ENCODE measurements around the gene NOP53.
"Not testable (repeated sequence)": the region's sequence is repeated elsewhere in the genome, so short reads cannot be mapped to it uniquely, and the experiment has no call there.

Gene NOP53

DNA sequence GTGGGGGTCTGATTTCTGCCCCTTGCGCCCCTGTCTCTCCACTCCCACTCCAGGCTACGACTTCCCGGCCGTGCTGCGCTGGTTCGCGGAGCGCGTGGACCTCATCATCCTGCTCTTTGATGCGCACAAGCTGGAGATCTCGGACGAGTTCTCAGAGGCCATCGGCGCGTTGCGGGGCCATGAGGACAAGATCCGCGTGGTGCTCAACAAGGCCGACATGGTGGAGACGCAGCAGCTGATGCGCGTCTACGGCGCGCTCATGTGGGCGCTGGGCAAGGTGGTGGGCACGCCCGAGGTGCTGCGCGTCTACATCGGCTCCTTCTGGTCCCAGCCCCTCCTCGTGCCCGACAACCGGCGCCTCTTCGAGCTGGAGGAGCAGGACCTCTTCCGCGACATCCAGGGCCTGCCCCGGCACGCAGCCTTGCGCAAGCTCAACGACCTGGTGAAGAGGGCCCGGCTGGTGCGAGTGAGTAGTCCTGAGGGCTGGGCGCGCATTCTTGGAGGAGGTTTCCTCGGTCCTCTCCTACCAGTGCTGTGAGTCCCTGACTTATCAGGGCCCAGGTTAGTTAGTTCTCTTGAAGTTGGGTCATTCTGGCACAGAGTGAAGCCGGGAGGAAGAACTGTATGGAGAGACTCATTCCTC is 19.5 kb upstream of the NOP53 start:
- no peak for DNase-seq (ENCODE audit: low read depth, low spot score)
- TF ChIP-seq, protein P1, sequence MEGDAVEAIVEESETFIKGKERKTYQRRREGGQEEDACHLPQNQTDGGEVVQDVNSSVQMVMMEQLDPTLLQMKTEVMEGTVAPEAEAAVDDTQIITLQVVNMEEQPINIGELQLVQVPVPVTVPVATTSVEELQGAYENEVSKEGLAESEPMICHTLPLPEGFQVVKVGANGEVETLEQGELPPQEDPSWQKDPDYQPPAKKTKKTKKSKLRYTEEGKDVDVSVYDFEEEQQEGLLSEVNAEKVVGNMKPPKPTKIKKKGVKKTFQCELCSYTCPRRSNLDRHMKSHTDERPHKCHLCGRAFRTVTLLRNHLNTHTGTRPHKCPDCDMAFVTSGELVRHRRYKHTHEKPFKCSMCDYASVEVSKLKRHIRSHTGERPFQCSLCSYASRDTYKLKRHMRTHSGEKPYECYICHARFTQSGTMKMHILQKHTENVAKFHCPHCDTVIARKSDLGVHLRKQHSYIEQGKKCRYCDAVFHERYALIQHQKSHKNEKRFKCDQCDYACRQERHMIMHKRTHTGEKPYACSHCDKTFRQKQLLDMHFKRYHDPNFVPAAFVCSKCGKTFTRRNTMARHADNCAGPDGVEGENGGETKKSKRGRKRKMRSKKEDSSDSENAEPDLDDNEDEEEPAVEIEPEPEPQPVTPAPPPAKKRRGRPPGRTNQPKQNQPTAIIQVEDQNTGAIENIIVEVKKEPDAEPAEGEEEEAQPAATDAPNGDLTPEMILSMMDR (IDR thresholded peaks at IDR 0.05; ENCODE audit: insufficient read depth, low read length, missing control alignments): no peak
- ChIA-PET CTCF (interaction anchor here (1.8 to 3.7 kb wide), 3 partner anchors 13 to 64 kb away, joined by 4 to 22 read pairs (median 10); partner anchors contain the start of genes EHD2 and NOP53), POLR2A (interaction anchor here (0.9 to 1.6 kb wide), 3 partner anchors 7 to 13 kb away, joined by 3 to 9 read pairs (median 3); partner anchors contain the start of gene EHD2)
- no peak overlapping the region for H3K4me3 ChIP-seq (ENCODE audit: low read depth, low read length)

DNA sequence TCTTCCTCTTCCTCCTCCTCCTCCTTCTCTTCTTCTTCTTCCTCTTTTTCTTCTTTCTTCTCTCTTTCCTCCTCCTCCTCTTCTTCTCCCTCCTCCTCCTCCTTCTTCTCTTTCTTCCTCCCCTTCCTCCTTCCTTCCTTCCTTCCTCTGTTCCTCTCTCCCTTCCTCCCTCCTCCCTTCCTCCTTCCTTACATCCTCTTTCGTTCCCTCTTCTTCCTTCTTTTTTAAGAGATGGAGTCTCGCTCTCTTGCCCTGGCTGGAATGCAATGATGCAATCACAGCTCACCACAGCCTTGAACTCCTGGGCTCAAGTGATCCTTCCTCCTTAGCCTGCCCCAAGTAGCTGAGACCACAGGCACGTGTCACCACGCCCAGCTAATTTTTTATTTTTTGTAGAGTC is 18.9 kb upstream of the NOP53 start:
- no peak for DNase-seq (ENCODE audit: low read depth, low spot score)
- POLR2A ChIA-PET: interaction anchor here (0.9 to 1.6 kb wide), 3 partner anchors 8 to 13 kb away, joined by 3 to 9 read pairs (median 3); partner anchors contain the start of gene EHD2
- no peak overlapping the region for H3K4me3 ChIP-seq (ENCODE audit: low read depth, low read length)
- TF ChIP-seq, protein P1 (IDR thresholded peaks at IDR 0.05; ENCODE audit: insufficient read depth, low read length, missing control alignments): no peak
- CTCF ChIA-PET: interaction anchor here (0.9 to 2.5 kb wide), 3 partner anchors 14 to 63 kb away, joined by 3 to 10 read pairs (median 4); partner anchors contain the start of gene EHD2

DNA sequence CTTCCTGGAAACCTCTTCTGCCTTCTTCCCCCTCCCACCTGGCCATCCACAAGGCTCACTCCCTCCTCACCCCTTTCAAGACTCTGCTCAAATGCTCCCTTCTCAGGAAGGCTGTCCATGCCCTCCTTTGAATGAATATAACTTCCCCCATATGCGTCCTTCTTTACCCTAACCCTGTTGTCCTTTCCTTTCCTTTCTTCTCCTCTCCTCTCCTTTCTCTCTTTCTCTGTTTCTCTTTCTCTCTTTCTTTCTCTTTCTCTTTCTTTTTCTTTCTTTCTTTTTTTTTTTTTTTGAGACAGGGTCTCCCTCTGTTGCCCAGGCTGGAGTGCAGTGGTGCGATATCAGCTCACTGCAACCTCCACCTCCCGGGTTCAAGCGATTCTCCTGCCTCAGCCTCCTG is 17.1 kb upstream of the NOP53 start:
- POLR2A ChIA-PET: interaction anchor here (2.1 kb wide), 1 partner anchor 9 kb away, joined by 17 read pairs; no protein-coding TSS in a partner anchor
- DNase-seq (ENCODE audit: low read depth, low spot score); CTCF ChIA-PET; H3K4me3 ChIP-seq (ENCODE audit: low read depth, low read length): not testable (repeated sequence)

DNA sequence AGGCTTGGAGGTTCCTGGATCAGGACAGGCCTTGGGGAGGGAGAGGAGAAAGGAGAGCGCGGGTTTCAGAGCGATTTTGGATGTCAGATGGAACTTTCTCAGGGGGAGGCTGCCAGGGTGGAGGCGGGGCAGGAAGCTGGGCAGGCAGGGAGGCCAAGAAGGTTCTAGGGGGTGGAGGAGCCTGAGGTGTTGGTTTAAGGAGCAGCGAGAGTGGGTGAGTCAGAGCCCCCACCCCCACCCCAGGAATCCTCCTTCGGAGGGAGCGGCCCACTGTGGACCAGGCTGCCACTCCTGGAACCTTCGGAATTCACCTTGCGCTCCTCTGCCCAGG is 15.9 kb upstream of the NOP53 start:
- ChIA-PET POLR2A (interaction anchor here (0.8 to 2.1 kb wide), 7 partner anchors 8 to 19 kb away, joined by 3 to 17 read pairs (median 5); partner anchors contain the start of gene EHD2), CTCF (interaction anchor here (1.2 kb wide), 1 partner anchor 10 kb away, joined by 3 read pairs; no protein-coding TSS in a partner anchor)
- no peak overlapping the region; the same call in 1 of the 2 replicates for H3K4me3 ChIP-seq (ENCODE audit: low read depth, low read length)
- TF ChIP-seq, protein P1 (IDR thresholded peaks at IDR 0.05; ENCODE audit: insufficient read depth, low read length, missing control alignments): no peak
- no peak for DNase-seq (ENCODE audit: low read depth, low spot score)

DNA sequence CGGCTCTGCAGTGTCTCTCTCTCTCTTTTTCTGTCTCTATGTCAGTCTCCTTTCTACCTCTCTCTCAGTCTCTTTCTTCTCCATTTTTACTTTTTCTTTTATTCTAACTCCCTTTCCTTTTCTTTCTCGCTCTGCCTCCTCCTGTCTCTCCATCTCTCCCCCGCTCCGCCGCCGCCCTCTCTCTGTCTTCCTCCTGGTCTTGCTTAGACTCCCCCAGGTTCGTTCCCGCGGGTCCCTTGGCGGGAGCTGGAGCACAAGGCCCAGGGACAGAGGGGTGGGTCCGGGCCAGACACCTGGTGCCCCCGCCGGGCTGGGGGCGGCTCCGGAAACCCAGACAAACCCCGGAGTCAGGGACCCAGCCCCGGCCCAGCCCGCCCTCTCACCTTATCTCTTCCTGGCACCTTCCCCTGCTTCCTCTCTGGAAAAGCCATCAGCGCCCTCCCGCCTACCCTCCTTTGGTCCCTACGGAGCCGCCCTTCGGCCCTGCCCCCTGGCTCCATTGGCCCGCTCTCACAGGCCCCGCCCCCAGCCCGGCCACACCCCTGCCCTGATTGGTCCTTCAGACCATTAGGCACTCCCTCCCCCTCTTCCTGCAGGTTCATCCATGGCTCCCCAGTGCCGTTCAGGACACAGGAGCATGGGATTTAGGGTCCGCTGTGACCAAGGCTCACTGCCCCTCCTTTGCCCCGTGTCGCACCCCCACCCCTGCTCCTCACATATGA is 15.4 kb upstream of the NOP53 start:
- CTCF ChIA-PET: interaction anchor here (1.2 kb wide), 1 partner anchor 11 kb away, joined by 3 read pairs; no protein-coding TSS in a partner anchor

DNA sequence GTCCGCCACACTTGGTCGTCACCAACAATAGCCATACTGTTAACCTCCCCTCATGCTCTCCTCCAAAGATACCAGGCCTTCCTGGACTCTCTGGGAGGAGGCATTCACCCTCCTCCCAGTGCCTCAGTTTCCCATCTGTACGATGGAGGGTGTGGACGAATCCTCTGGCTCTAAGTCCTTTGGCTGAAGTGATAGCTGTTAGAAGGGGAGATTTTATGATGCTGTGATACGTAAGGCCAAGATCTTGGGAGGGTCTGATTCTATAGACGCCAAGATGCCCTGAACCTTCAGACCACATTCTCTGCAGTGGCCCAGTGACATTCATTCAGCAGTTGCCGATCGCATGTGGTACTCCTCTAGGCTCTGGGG is 14.8 kb upstream of the NOP53 start:
- CTCF ChIA-PET: interaction anchor here (0.6 kb wide), 1 partner anchor 52 kb away, joined by 4 read pairs; no protein-coding TSS in a partner anchor
- POLR2A ChIA-PET: interaction anchor here (1.6 to 2.1 kb wide), 3 partner anchors 7 to 14 kb away, joined by 5 to 17 read pairs (median 5); no protein-coding TSS in a partner anchor

More for the DNA sequence above, 15.4 kb upstream of the NOP53 start:
- TF ChIP-seq, protein P1 (IDR thresholded peaks at IDR 0.05; ENCODE audit: insufficient read depth, low read length, missing control alignments): no peak
- no peak for DNase-seq (ENCODE audit: low read depth, low spot score)
- POLR2A ChIA-PET: interaction anchor here (0.8 to 2.1 kb wide), 7 partner anchors 8 to 19 kb away, joined by 3 to 17 read pairs (median 5); partner anchors contain the start of gene EHD2
- no peak overlapping the region for H3K4me3 ChIP-seq (ENCODE audit: low read depth, low read length)

More for the DNA sequence above, 14.8 kb upstream of the NOP53 start:
- H3K4me3 ChIP-seq (ENCODE audit: low read depth, low read length): no peak overlapping the region
- DNase-seq (ENCODE audit: low read depth, low spot score): no peak
- TF ChIP-seq, protein P1 (IDR thresholded peaks at IDR 0.05; ENCODE audit: insufficient read depth, low read length, missing control alignments): no peak

Data from AG04449 (cell line).